ENCODE results near the gene RAB44.

RAB44 gene

GRCh38 chr6:36746251-36746650 is 48.6 kb downstream of the RAB44 start:
- no peak overlapping the region for H3K9ac ChIP-seq (ENCODE audit: low read depth, low read length)
- H3K4me1 ChIP-seq (ENCODE audit: insufficient read depth, low read length), result peaks cover 17% of the 10 kb centered on the region; the same call in 1 of the 2 replicates
- peaks cover 10% of the 10 kb centered on the region; the same call in 1 of the 2 replicates for H3K9me3 ChIP-seq (ENCODE audit: control insufficient read depth, insufficient read depth, low read length)
- no peaks in the 10 kb centered on the region for H3K36me3 ChIP-seq (ENCODE audit: insufficient read depth, low read length)

DNA sequence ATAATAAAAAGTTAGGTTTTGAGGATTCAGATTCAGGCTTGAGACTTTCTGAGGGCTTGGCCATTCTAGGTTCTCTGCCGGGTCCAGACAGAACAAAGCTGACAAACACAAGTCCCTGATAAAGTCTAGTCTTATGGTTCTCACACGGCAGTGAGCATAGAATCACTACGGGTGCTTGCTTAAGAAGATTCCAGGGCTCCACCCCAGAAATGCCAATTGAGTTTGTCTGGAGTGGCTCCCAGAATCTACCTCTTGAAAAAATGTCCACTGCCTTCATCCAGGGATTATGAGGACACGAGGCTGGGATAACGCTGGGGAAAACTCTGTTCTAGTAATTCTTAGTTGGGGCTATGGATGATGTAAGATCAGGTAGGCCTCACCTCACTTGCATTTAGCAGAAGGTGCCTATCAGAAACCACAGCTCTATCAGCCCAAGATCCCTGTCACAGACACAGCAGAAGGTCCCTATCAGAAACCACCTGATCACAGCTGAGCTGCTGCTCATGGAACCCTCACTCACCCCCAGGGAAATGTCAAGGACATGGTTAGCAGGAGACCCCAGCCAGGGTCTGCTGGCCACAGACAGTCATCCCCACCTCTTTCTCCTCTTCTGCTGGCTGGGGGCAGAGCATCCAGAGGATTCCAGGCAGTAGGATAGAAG is 52.3 kb downstream of the RAB44 start:
- Histone ChIP-seq H3K9ac (ENCODE audit: low read depth, low read length) (no peak overlapping the region), H3K9me3 (ENCODE audit: control insufficient read depth, insufficient read depth, low read length) (peaks cover 10% of the 10 kb centered on the region; the same call in 1 of the 2 replicates), H3K36me3 (ENCODE audit: insufficient read depth, low read length) (no peaks in the 10 kb centered on the region), H3K4me1 (ENCODE audit: insufficient read depth, low read length) (peaks cover 5% of the 10 kb centered on the region; the same call in 1 of the 2 replicates)

DNA sequence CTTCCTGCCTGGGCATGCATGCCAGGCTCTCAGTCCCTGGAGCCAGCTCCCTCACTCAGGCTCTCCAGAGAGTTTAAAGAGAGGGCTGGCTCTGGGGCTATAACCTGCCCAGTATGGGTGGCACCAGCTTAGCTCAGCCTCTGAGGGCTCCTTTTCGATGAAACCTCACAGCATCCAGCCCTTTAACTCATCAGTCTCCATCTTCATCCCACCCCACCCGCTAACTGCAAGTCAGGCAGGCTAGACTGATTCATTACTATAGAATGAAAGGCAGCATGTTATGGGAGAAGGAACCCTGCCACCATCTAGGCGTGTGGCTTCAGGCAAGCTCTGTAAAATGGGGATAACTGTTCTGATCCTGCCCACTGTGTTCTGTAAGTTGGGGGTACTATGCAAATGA is 53.5 kb downstream of the RAB44 start:
- Histone ChIP-seq H3K9me3 (ENCODE audit: control insufficient read depth, insufficient read depth, low read length) (peaks cover 10% of the 10 kb centered on the region; the same call in 1 of the 2 replicates), H3K9ac (ENCODE audit: low read depth, low read length) (no peak overlapping the region), H3K36me3 (ENCODE audit: insufficient read depth, low read length) (no peaks in the 10 kb centered on the region), H3K4me1 (ENCODE audit: insufficient read depth, low read length) (peaks cover 5% of the 10 kb centered on the region; the same call in 1 of the 2 replicates)

DNA sequence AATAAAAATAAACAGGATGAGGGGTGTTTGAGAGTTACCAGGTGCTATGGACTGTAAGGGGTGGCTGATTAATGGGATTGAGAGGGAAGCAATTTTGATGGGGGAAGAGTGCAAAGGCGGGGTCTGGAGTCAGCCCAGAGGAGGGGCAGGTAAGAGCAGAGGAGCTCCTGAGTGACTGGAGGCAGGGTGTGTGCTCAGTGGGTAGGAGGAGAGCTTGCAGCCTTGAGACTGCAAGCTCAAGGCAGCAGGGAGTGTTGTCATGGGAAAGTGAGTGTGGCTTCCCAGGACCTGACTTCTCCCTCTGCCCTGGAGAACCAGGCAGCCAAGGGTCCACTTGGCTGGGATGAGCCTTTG is 54.2 kb downstream of the RAB44 start:
- Histone ChIP-seq H3K36me3 (ENCODE audit: insufficient read depth, low read length) (no peaks in the 10 kb centered on the region), H3K9me3 (ENCODE audit: control insufficient read depth, insufficient read depth, low read length) (peaks cover 10% of the 10 kb centered on the region; the same call in 1 of the 2 replicates), H3K9ac (ENCODE audit: low read depth, low read length) (no peak overlapping the region), H3K4me1 (ENCODE audit: insufficient read depth, low read length) (peaks cover 5% of the 10 kb centered on the region; the same call in 1 of the 2 replicates)

DNA sequence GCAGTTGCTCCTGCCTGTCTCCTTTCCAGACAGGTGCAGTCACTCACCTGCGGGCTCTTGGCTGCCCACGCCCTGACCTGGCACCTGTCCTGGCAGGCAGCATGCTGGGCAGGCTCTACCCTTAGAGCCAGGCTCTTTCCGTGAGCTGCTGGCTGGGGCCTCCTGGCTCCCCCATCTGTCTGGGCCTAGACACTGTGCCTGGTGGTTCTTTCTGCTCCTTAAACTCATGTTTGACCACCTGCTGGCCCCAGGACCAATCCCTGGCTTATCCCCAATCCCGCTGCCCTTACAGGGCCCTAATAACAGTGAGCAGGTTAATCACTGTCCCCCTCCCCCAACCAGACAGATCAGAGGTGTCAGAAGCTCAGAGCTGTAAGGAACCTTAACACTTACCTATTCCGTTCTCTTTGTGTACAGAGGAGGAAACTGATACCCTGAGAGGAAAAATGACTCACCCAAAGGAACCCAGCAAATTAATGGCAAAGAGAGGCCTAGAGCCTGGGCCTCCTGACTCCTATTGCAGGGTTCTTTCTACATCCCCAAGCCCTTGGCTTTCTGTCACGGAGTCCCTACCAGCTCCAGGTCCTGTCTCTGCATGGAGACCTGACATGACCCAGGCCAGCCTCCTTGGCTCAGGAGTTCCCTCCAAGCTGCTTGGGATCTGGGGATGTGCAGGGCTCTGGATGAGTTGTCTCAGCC is 54.7 kb downstream of the RAB44 start:
- Histone ChIP-seq H3K9me3 (ENCODE audit: control insufficient read depth, insufficient read depth, low read length) (peaks cover 10% of the 10 kb centered on the region; the same call in 1 of the 2 replicates), H3K4me1 (ENCODE audit: insufficient read depth, low read length) (peaks cover 5% of the 10 kb centered on the region; the same call in 1 of the 2 replicates), H3K9ac (ENCODE audit: low read depth, low read length) (no peak overlapping the region), H3K36me3 (ENCODE audit: insufficient read depth, low read length) (no peaks in the 10 kb centered on the region)

DNA sequence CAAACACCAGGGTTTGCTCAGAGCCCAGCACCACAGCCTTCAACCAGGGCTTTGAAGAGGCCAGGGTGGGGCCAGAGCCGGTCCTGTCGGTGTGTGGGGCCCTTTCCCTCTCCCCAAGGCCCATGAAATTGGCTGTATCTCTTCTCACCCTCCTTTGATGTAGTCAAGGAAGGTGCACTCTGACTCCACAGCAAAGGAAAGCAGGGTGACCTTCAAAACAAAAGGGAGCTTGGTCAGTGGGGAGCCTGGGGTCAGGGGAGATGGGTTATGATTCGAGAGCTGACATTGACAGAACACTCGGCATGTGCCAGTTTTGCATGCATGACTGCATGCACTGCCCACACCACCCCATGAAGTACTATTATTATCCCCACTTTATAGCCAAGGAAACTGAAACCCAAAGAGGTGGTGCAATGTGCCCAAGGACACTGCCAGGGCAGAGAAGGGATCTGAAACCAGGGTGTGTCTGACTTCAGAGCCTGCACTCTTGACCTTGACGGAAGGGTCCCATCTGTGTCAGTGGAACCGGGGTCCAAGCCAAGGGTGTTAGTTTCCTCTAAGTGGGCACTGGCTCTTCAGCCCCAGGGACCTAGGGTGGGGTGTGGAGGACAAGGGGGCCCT is 55.4 kb downstream of the RAB44 start:
- Histone ChIP-seq H3K9ac (ENCODE audit: low read depth, low read length) (no peak overlapping the region), H3K36me3 (ENCODE audit: insufficient read depth, low read length) (no peaks in the 10 kb centered on the region), H3K9me3 (ENCODE audit: control insufficient read depth, insufficient read depth, low read length) (peaks cover 10% of the 10 kb centered on the region; the same call in 1 of the 2 replicates), H3K4me1 (ENCODE audit: insufficient read depth, low read length) (peaks cover 5% of the 10 kb centered on the region; the same call in 1 of the 2 replicates)

DNA sequence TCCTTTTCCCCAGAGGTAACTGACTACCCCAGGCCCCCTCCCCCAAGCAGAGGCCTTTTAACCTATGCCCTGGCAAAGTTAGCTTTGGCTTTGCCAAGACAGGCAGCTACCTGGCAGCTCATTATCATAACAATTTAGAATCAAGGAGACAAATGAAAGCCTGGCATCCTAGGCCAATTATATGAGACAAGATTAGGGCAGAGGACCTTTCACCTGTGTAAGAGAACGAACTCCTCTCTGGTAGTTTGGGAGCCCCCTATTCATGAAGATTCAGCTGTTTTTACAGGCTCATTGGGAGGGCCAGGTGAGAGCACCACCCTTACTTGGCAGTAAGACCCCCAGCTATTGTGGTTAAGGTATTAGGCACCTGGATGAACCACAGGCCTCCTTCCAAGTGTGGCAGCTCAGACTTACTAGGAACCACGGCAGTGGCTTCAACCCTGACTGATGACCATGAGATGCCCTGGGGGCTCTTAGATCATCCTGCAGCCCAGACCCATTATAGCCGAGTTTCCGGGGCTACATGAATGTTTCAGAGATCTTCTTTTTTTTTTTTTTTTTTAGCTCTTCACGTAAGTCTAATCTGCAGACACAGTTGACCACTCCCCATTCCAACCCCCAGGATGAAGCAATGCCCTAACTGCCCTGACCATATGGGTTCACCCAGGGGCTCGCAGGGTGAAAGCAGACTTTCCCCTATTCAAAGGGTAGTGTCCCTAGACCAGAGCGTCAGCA is 56.2 kb downstream of the RAB44 start:
- peaks cover 5% of the 10 kb centered on the region; the same call in 1 of the 2 replicates for H3K4me1 ChIP-seq (ENCODE audit: insufficient read depth, low read length)
- no peaks in the 10 kb centered on the region for H3K36me3 ChIP-seq (ENCODE audit: insufficient read depth, low read length)
- no peak overlapping the region for H3K9ac ChIP-seq (ENCODE audit: low read depth, low read length)
- H3K9me3 ChIP-seq (ENCODE audit: control insufficient read depth, insufficient read depth, low read length), result peaks cover 4% of the 10 kb centered on the region; the same call in 1 of the 2 replicates

DNA sequence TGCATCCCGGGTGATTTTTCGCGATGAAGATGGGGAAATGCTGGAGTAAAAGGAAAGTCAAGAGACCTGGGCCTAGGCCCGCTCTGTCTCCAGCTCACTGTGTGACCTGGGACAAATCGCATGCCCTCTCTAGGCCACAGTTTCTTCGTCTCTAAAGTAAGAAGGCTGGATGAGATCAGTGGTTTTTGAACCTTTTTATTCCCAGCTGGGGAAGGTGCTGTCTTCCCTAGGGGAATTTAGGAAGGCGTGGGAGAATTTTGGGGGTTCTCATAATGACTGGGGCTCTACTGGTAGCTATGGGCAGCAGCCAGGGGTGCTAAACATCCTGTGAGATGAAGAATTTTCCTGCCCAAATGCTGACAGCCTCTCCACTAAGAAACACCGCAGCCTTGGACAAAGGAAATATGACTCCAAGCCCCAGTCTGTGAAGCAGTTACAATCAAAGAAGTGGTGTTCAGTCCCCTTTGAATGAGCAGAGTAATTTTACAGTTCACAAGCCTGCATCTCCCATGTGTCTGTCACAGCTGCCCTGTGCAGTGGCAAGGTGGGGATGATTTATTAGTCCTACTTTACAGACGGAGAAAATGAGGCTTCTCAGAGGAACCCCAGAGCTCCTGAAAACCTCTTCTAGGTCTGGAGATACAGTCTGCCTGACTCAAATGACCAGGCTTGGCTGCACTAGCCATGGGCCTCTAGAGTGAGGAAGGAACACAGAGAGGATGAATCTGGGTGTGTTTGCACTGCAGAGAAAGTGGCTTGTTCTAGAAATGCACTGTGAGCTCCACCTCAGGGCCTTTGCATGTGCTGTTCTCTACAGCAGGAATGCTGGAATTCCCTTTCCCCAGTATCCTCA is 57.2 kb downstream of the RAB44 start:
- H3K36me3 ChIP-seq (ENCODE audit: insufficient read depth, low read length), result no peaks in the 10 kb centered on the region
- H3K4me1 ChIP-seq (ENCODE audit: insufficient read depth, low read length), result peaks cover 5% of the 10 kb centered on the region; the same call in 1 of the 2 replicates
- H3K9ac ChIP-seq (ENCODE audit: low read depth, low read length), result no peak overlapping the region
- peaks cover 1% of the 10 kb centered on the region; the same call in 1 of the 2 replicates for H3K9me3 ChIP-seq (ENCODE audit: control insufficient read depth, insufficient read depth, low read length)

DNA sequence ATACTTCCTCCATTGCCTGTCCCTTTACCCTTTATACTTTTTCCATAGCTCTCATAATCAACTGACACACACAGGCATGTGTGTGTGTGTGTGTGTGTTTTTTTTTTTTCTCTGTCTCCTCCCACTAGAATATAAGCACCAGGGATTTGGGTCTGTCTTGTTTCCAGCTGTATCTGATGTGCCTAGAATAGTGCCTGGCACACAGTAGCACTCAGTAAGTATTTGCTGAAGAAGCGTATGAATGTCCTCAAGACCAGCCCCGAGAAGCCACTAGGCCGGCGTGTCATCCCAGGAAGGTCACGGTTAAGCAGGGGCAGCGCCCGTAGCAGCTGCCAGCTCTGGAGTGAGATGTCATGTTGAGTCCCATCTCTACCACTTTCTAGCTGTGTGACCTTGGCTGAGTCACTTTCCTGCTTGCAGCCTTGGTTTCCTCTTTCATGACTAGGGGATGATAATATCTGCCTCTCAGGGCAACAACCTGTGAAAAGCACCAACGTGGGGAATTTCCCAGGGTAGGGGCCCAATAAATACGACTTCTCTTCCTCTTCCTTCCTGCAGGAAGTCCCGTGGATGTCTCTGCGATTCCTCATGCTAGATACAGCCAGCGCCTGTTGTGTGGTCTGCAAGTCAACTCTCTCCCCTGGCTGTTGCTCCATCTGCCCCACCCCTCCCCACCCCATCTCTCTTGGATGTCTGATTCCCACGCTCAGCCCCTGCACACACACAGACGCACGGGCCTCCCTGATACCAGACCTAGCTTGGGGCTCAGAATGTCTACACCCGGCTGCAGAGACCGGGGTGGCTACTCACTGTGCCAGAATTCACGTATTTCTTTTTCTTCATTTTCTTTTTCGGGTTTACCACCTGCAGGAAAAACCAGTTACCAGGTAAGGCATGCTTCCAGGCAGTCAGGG is 58.1 kb downstream of the RAB44 start:
- no peaks in the 10 kb centered on the region for H3K36me3 ChIP-seq (ENCODE audit: insufficient read depth, low read length)
- H3K9ac ChIP-seq (ENCODE audit: low read depth, low read length), result no peak overlapping the region
- peaks cover 5% of the 10 kb centered on the region; the same call in 1 of the 2 replicates for H3K4me1 ChIP-seq (ENCODE audit: insufficient read depth, low read length)
- H3K9me3 ChIP-seq (ENCODE audit: control insufficient read depth, insufficient read depth, low read length), result no peaks in the 10 kb centered on the region

- peaks cover 5% of the 10 kb centered on the region; the same call in 1 of the 2 replicates for H3K4me1 ChIP-seq (ENCODE audit: insufficient read depth, low read length)
- no peaks in the 10 kb centered on the region for H3K36me3 ChIP-seq (ENCODE audit: insufficient read depth, low read length)
- H3K9me3 ChIP-seq (ENCODE audit: control insufficient read depth, insufficient read depth, low read length), result no peaks in the 10 kb centered on the region
- no peak overlapping the region for H3K9ac ChIP-seq (ENCODE audit: low read depth, low read length)
Observed at GRCh38 chr6:36756786-36757185, 59.2 kb downstream of the RAB44 start.

DNA sequence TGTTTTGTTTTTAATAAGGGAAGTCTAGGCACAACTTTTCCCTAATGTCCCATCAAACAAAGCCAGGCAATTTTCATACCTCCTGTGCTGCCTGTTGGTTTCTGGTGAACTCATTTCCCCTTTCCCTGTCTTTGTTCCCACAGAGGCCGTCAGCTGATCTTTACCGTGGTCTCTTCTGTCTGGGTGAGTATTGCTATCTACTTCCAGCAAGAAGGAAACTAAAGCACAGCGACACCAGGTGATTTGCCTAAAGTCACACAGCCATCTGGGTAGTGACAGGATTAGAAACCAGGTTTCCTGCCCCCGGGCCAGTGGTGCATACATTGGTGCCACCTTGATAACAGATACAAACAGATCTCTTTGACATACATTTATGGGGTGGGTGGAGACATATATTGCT is 59.6 kb downstream of the RAB44 start:
- no peak overlapping the region for H3K9ac ChIP-seq (ENCODE audit: low read depth, low read length)
- no peaks in the 10 kb centered on the region for H3K36me3 ChIP-seq (ENCODE audit: insufficient read depth, low read length)
- no peaks in the 10 kb centered on the region for H3K9me3 ChIP-seq (ENCODE audit: control insufficient read depth, insufficient read depth, low read length)
- H3K4me1 ChIP-seq (ENCODE audit: insufficient read depth, low read length), result peaks cover 5% of the 10 kb centered on the region; the same call in 1 of the 2 replicates

DNA sequence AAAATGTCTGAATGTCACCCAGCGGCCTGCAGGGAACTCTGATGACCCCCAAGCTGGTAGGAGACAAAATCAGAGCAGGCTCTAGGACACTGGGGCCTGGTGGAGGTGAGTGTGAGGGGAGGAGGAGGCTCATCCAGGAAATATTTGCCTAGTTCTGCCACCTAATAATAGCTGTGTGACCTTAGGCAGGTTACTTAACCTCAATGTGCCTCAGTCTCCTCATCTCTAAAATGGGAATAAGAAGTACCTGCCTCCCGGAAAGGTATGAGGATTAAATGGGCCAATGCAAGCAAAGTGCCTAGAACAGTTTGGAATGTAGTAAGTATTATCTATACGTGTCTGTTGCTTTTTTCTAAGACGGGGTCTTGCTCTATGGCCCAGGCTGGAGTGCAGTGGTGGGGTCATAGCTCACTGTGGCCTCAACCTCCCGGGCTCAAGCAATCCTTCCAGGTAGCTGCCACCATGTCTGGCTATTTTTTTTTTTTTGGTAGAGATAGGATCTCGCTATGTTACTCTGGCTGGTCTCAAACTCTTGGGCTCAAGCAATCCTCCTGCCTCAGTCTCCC is 60.4 kb downstream of the RAB44 start:
- Histone ChIP-seq H3K4me1 (ENCODE audit: insufficient read depth, low read length) (peaks cover 5% of the 10 kb centered on the region; the same call in 1 of the 2 replicates), H3K9ac (ENCODE audit: low read depth, low read length) (no peak overlapping the region), H3K36me3 (ENCODE audit: insufficient read depth, low read length) (no peaks in the 10 kb centered on the region), H3K9me3 (ENCODE audit: control insufficient read depth, insufficient read depth, low read length) (no peaks in the 10 kb centered on the region)
